ENCODE data around the gene EXD2.

GRCh38 chr14:69282448-69282847 is 91.2 kb downstream of the EXD2 start:
- no peak for TF ChIP-seq CTCF (IDR thresholded peaks at IDR 0.05)
- TF ChIP-seq POLR2AphosphoS5 (IDR thresholded peaks at IDR 0.05; ENCODE audit: low read depth, low read length): no peak
- no peak for TF ChIP-seq SIN3A (IDR thresholded peaks at IDR 0.05; ENCODE audit: borderline replicate concordance, insufficient read depth, low read depth, low read length)
- TF ChIP-seq TCF7L2 (IDR thresholded peaks at IDR 0.05; ENCODE audit: low read depth, low read length): no peak
- TF ChIP-seq REST (IDR thresholded peaks at IDR 0.05; ENCODE audit: insufficient read depth in 1 of 2, low read depth in 2 of 2, low read length in 1 of 2): no peak

Measured in Panc1 (cell line).